NCI-H524 (cell line): ENCODE measurements around the gene PTPRU.

Experiments
- DNase-seq, 2 experiments: peaks; one replicate each; lab custom pipeline; 2025; lab: John Stamatoyannopoulos, UW

Gene PTPRU

DNA sequence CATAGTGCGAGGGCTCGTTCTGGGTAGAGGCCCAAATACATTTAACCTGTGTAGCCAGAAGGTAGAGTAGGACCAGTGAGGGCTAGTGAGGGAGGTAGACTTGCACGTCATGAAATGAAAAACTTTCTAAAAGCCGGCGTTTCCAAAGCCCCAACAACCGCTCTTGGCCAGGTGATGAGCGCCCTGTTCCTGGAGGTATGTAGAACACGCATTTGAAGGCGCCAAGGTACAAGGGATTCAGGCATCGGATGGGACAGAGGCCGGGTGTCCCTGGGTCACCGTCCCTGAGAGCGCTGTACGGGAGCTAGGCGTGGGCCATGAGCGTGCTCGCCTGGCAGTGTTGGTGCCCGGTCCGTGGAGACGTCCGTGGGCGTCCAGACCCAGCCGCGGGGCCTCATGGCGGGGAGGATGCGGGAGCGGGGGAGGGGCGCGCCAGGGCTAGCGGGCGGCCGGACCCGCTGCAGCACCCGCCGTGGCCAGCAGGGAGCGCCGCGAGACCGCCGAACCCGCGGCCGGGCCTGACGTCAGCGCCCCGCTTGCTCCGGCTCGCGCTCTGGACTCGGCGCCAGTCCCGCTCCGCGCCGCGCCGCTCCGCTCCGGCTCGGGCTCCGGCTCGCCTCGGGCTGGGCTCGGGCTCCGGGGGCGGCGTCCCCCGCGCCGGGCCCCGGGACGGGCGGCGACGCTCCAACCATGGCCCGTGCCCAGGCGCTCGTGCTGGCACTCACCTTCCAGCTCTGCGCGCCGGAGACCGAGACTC is at the start of gene PTPRU:
Gene PTPRU, plus strand, starts transcription at position 568 of the 757 bp plus-strand sequence. Its CDS starts 123 bp downstream, at position 691.
- peak; percentile 24 to 47 for DNase-seq

DNA sequence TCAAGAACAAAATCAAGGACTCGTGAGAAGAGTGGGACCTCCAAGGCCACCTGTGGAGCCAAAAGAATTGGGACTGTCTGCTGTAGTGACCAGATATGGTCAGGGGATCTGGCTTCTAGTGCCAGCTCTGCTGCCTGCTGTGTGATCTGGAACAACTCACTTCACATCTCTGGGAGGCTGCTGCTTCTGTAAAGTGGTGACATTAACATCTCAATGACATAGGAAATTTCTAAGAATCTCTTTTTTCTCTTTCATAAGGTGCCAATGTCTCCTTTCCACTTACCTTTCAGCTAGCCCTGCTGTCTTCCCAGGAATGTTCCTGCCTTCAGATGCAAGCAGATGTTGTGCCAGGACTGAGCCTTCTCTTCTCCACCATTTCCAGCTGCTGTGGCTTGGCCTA is 49.6 kb upstream of the PTPRU start:
- no peak for DNase-seq

DNA sequence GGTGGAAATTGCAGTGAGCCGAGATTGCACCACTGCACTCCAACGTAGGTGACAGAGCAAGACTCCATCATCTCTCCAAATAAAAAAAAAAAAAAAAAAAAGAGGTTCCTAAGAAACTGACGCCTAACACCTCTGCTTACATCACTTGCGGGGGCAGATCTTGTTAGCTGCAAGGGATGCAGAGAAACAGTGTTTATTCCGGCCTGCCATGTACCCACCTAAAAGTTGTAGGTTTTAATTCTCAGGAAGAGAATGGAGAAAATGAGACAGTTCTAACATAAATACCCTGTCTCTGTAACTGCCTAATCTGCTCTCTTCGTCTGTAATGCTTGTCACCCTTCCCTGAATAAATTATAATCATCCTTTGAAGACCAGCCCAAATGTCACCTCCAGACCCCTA is 45.6 kb upstream of the PTPRU start:
- DNase-seq: no peak

DNA sequence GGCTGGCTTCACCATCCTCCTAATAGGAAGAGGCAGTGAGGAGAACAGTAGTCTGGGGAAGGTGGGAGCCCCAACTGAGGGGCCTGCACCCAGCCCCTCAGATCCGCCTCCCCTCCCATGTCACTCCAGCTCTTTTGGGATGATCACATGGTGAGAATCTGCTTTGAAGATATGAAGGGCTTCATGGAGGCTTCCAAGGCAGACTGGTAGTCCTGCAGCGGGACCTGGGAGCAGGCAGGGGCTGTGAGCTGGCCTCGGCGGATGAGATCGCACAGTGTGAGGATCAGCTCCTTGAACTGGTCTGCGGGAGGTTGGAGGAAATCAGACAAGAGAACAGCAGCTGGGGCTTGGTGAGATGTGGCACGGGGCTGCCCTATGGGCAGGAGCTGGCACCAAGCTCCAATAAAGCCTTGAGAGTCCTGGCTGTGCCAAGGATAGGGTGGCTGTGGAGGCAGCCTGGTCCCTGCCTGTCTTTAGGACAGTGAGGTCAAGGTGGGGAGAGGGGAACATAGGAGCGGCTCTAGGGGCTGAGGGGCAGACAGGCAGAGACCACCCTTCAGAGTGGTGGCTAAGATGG is 42.4 kb upstream of the PTPRU start:
- no peak for DNase-seq

DNA sequence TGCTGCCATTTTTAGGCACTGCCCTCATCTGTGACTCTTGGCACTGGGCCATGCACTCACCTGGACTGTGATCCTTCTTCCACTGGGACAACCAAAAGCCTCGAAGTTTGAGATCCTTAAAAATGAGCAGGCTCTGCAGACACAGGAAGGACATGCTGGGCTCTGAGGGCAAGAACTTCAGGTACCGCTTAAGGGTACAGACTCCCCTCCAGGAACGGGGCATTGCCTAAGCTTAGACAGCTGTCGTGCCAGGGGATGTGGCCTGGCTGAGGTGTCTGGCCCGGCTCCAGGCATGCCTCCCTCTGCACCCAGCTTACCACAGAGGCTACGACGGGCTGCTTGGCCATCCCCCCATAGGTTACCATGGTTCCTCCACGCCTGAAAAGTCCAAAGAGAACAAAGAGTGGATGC is 40.4 kb upstream of the PTPRU start:
- DNase-seq: no peak

DNA sequence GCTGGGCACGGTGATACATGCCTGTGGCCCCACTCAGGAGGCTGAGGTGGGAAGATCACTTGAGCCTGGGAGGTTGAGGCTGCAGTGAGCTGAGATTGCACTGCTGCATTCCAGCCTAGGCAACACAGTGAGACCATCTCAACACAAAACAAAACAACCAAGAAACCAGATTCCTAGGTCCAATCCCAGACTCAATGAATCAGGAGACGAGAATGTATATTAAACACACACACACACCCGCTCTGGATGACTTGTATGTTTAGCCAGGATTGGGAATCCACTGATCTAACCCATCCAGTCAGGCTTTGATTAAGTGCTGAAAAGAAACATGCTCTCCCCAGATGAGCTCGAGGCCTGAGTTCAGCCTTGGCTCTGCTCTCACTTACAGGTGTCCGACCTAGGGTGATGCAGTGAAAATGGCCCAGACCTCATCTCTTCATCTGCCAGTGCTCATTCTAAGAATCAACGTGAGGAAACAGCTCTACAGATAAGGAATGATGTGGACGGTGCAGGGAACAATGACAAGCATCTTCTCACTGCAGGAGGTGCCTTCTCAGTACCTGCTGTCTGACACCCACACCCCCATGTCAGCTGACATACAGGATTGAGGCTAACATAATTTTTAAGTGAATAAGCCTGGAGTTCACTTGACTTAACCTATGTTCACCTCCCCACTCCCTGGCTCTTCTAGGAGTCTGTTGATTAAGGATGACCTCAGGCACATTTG is 39.3 kb upstream of the PTPRU start:
- DNase-seq: no peak

DNA sequence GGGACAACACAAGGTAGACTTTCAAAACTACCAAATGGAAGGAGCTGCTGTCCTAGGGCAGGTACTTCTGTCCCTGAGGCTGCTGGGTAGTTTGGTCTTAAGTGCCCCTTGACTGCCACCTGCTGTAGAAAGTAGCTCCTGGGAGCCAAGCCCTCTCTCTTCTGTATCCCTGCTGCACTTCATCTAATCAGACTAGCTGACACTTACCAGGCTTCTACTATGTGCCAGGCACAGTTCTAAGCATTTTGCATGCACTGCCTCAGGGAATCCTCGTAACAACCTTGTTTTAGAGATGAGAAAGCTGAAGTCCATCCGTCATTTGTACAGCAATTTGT is 38.8 kb upstream of the PTPRU start:
- DNase-seq: peak; percentile 6 to 56

DNA sequence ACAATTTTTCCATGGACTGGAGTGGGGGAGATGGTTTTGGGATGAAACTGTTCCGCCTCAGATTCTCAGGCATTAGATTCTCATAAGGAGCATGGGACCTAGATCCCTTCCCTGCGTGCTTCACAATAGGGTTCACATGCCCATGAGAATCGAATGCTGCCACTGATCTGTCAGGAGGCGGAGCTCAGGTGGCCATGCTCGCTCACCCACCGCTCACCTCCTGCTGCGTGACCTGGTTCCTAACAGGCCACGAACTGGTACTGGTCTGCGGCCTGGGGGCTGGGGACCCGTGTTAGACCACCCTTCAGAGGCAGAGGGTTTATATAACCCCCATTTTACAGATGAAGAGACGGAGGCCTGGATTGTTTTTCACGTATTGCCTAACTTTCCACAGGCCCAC is 38.3 kb upstream of the PTPRU start:
- DNase-seq: no peak

DNA sequence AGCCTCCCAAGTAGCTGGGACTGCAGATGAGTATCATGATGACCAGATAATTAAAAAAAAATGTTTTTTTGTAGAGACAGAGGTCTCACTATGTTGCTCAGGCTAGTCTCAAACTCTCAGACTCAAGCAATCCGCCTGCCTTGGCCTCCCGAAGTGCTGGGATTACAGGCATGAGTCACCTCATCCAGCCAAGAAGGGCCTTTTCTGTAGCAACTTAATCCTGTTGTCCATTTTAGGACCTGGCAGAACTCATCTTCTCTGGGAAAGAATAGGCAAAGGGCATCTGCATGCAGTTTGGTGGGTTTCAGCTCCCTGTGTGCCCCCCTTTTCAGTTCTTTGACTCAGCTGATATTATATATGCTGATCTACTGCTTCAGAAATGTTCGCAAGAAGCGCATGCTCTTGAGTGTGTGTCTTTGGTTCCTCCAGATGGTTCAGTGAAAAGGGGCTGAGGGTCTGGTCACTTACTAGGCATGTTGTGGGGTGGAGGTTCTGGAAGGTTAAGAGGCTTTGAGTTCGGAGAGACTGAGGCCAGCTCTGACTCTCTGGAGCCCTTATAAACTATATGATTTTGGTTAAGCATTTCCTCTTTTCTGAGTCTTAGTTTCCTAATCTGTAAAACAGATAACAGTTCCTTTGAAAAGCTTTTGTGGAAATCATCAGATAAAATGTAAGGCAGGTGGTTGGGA is 35.3 kb upstream of the PTPRU start:
- DNase-seq: no peak

DNA sequence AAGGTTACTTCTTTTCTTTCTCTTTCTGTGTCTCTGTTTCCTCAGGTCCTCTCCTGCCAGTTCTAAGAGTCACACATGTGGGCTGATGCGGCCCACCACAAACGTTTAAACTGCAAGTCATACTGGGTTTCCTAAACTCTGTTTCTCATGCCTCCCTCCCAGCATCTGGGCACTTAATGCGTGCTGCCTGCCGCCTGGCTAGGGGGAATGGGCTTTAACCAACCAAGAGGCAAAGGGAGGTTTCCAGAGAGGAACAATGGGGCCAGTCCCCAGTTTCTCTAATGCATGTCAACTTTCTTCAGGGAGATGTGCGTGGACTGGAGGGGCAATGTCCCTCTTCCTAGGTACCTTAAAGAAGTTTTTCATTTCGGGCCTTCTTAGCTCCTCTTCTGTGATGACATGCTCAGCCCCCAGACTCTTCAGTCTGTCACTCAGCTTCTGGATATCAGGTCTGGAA is 34.7 kb upstream of the PTPRU start:
- DNase-seq: no peak

DNA sequence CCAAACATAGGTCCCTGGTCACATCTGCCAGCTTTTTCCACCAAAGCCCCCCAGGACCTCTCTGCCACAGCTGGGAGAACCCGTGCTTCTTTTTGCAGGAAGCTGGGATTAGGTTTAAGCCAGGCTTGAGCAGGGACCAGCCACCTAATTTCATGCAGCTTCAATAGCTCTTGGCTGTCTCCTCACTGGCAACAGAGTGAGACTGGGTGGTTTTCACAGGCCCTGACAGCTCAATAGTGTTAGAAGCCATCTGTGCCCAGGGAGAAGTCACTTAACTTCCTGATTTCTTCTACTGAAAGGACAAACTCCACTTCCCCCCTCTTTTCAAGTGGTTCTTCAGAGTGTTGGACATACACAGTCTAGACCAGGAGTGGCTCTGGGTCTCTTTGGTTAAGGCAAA is 34.3 kb upstream of the PTPRU start:
- no peak for DNase-seq

DNA sequence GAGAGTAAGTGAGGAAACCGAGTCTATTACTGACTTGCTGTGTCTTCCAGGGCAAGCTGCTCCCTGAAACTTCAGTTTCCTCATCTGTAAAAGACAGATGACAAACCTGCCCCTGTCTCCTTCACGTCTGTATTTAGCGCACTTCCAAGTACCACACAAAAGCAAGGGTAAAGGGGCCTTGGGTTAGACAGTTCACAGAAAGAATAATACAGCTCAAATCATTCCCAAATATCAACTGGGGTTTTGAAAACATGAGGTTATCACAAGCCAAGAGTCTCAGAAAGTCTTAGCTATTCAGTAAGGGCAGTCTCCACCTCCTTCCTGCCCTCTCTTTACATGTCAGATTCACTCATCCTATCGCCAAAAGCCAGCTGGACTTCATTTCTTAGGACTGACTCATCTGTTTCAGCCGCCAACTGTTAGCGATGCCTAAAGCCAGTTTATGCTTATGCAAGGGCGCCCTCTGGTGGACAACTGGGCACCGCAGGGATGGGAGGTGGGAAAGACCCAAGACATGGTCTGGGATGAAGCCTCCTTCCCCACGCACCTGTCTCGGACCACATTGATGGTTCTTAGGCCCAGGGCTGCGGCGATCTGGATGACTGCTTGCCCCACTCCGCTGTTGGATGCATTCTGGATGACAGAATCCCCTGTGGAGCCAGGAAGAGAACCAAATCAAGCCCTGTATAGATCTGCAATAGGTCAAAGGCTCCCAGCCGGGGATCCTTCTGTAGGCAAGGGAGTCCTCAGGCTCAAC is 33.6 kb upstream of the PTPRU start:
- DNase-seq: peak; percentile 57 to 88

DNA sequence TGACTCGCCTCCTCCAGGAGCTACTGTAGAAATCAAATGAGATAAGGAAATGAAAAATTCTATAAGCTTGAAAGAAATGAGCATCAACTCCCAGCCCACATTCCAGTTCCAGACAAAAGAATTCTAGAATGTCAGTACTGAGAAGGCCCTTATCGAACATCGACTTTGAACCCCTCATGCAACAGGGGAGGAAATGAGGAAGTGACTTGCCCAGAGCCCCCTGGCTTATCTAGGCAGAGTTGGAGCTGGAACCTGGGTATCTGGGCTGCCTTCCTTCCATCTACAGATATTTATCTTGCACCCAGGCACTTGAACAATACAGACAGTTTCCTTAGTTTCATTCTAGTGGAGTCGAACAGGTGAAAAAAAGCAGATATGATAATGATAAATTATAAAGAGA is 27.9 kb upstream of the PTPRU start:
- DNase-seq: no peak

DNA sequence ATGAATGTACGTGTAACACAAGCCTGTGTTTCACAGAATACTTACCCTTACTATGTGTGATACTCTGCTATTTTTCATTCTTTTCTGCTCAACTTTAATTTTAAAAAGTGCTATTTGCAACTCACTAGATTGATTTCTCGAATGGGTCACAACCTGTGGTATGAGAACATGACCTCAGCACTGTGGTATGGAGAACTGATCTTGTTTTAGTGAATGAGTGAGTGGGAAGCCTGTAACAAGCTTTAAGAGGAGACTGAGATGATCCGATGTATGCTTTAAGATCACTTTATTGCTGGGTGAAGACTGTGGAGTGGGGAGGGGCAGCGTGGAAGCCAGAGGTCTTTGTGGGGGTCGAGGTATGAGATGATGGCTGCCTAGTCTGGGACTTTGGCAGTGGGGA is 27.1 kb upstream of the PTPRU start:
- no peak for DNase-seq

DNA sequence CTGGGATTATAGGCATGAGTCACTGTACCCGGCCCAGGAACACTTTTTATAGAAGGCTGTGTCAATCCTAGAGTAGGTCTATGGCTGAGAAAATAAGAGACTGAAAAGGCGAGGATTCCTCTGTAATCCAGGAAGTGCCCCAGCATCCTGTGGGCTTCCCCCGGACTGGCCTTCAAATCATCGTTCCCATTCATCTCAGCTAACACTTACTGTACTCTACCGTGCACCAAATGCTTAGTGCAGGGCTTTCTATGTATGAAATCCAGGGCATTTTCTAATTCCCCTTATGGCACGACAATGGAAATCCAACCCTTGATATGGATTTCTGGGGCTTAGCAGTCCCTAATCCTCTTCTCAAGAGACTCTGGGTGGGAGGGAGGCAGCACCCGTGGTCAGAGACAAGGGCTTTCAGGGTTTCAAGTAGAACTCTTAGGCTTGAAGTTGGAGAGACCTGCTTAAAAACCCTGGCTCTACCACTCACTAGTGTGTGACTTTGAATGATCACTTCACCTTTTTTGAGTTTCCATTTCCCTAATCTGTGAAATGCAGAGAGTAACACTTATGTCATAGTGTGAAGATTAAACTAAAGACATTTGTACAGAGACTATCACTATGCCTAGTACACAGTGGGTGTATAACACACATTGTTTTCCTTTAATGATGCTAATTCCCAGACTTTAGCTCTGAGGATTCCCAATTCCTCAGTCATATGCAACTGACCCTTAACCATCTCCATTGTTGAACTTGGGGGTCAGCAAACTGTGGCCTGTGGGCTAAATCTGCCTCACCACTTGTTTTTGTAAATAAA is 25.8 kb upstream of the PTPRU start:
- peak; percentile 92 to 99 for DNase-seq

DNA sequence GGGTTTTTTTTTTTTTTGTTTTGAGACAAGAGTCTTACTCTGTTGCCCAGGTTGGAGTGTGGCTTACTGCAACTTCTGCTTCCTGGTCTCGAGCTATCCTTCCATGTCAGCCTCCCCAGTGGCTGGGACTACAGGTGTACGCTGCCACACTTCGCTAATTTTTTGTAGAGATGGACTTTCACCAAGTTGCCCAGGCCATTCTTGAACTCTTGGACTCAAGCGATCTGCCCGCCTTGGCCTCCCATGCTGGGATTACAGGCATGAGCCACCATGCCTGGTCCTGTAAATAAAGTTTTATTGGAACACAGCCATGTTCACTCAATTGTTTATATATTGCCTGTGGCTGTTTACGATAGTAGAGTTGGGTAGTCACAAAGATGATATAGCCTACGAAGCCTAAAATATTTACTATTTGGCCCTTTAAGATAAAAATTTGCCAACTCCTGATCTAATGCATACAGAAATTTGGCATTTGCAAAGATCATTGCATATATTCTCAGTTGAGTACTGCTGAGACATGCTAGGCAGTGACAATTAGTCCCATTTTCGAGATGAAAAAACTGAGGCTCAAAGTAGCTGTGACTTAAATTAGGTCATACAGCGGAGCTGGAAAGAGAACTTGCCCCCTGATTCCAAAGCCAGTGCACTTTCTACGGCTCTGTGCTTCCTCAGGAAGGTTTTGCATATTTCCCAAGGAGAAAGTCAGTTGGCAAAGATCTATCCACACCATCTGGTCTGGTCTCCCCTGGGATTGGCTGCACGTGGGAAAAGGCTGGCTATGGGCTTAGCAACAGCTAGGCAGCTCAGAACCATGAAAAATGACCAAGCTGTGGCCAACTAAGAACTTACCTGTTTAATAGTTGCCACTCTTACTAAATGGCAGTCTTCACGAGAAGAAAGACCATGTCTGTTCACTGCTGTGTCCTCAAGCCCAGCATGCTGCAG is 25.0 kb upstream of the PTPRU start:
- DNase-seq: peak; percentile 82 to 94

DNA sequence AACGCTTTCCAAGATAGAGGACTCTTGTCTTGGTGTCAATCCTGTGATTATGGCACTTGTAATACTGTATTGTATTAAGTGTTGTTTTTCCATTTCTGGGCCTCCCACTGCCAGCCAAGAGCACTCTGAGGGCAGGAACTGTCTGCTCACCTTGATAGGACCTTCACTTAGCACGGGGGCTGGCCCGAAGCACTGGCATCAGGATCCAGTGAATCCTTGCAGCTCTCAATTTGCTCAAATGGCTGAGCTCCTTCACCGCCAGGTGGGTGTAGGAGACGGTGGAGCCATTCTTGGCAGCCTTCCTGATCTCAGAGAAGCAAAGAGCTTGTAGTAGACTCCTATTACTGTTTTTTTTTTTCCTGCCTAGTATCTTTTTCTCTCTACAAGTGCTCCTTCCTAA is 23.3 kb upstream of the PTPRU start:
- DNase-seq: peak in 1 of 2 experiments; percentile 47

DNA sequence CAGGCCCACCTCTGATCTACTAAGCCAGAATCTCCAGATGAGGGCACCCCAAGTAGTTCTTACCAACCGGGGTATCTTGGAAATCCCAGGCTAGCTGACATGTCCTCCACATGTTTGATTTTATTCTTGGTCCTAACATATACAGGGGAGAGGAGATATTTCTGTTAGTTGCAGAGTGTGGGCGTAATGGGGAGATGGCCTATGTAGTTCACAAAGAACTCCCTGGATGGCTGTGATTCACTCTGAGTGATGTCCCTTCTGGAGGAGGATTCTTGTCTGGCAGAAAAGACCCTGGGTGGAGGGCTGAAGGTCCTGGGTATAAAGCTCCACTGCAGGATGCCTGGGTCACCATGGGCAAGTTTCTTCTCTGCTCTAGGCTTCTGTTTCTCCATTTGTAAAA is 18.7 kb upstream of the PTPRU start:
- DNase-seq: no peak

DNA sequence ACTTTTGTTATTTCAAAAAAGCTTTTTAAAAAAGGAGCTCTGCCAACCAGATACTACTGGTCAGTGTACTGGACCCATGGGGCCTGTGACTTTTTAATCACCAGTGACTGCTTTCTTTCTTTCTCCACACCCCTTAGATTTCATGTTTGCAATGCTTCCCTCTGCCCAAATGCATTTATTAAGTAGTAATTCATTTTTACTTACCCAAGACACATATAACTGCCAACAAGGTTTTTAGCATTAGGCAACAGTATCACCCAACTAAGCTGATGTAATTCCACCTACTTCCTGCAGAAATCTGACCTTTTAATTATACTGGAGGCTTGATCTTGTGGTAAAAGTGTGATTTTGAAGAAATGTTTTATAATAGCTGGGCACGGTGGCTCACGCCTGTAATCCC is 18.1 kb upstream of the PTPRU start:
- no peak for DNase-seq

DNA sequence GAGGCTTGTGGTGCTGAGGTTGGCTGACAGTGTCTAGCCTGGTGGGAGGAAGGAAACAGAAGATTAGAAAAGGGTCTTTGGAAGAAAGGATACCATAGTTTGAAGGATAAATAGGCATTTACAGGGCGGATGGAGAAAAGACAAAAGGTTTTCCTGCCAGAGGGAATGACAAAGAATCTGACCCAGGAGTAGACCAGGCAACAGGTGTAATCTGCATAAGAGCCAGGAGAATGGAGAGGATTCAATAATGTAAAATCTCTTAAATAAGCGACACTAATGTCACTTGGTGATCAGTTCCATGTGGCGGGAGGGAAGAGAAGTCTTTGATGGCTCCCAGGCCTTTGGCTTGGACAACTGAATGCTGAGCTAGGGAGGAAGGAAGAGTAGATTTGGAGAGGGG is 15.0 kb upstream of the PTPRU start:
- DNase-seq: no peak
